ENCODE results near the gene EXOC1.
"Not testable (repeated sequence)": the region's sequence is repeated elsewhere in the genome, so short reads cannot be mapped to it uniquely, and the experiment has no call there.

EXOC1 gene

GRCh38 chr4:55932511-55932910 is 79.1 kb downstream of the EXOC1 start:
- Histone ChIP-seq H3K79me2 (ENCODE audit: insufficient read depth, low read length) (no peaks in the 10 kb centered on the region), H3F3A (ENCODE audit: insufficient read depth, low read length) (no peaks in the 10 kb centered on the region), H2AFZ (ENCODE audit: low read length) (no peak overlapping the region), H3K9ac (ENCODE audit: low read length) (no peak overlapping the region), H3K4me2 (ENCODE audit: low read length) (no peak overlapping the region), H3K27ac (ENCODE audit: low read depth, low read length, poor library complexity, severe bottlenecking) (no peak overlapping the region), H3K4me1 (ENCODE audit: insufficient read depth, low read length, severe bottlenecking) (no peaks in the 10 kb centered on the region), H3K9me2 (ENCODE audit: low read depth, low read length) (no peaks in the 10 kb centered on the region), H3K9me3 (ENCODE audit: low read length) (no peaks in the 10 kb centered on the region), H4K20me1 (ENCODE audit: insufficient read depth, low read length) (no peaks in the 10 kb centered on the region), H3K4me3 (ENCODE audit: low read depth, low read length, poor library complexity, severe bottlenecking) (no peak overlapping the region), H3K27me3 (ENCODE audit: insufficient read depth, low read length) (no peaks in the 10 kb centered on the region), H3K36me3 (ENCODE audit: insufficient read depth, low read length) (no peaks in the 10 kb centered on the region)
- TF ChIP-seq CTCF (IDR thresholded peaks at IDR 0.05; ENCODE audit: low read length) (no peak), EZH2 (IDR thresholded peaks at IDR 0.05; ENCODE audit: borderline replicate concordance, low read length) (no peak)

GRCh38 chr4:55933611-55934010 is 80.2 kb downstream of the EXOC1 start:
- Histone ChIP-seq H4K20me1 (ENCODE audit: insufficient read depth, low read length) (no peaks in the 10 kb centered on the region), H3F3A (ENCODE audit: insufficient read depth, low read length) (no peaks in the 10 kb centered on the region)

GRCh38 chr4:55935907-55936306 is 82.5 kb downstream of the EXOC1 start:
- H3K9me3 ChIP-seq (ENCODE audit: low read length); H3K36me3 ChIP-seq (ENCODE audit: insufficient read depth, low read length); H3K9ac ChIP-seq (ENCODE audit: low read length); H3K27me3 ChIP-seq (ENCODE audit: insufficient read depth, low read length); H3F3A ChIP-seq (ENCODE audit: insufficient read depth, low read length); H3K9me2 ChIP-seq (ENCODE audit: low read depth, low read length); H3K27ac ChIP-seq (ENCODE audit: low read depth, low read length, poor library complexity, severe bottlenecking); H3K4me2 ChIP-seq (ENCODE audit: low read length); H4K20me1 ChIP-seq (ENCODE audit: insufficient read depth, low read length); H2AFZ ChIP-seq (ENCODE audit: low read length); H3K79me2 ChIP-seq (ENCODE audit: insufficient read depth, low read length); H3K4me3 ChIP-seq (ENCODE audit: low read depth, low read length, poor library complexity, severe bottlenecking); H3K4me1 ChIP-seq (ENCODE audit: insufficient read depth, low read length, severe bottlenecking): not testable (repeated sequence)

More at GRCh38 chr4:55933611-55934010, 80.2 kb downstream of the EXOC1 start:
- no peak for TF ChIP-seq EZH2 (IDR thresholded peaks at IDR 0.05; ENCODE audit: borderline replicate concordance, low read length)
- TF ChIP-seq CTCF (IDR thresholded peaks at IDR 0.05; ENCODE audit: low read length), result no peak
- Histone ChIP-seq H2AFZ (ENCODE audit: low read length) (no peak overlapping the region), H3K4me1 (ENCODE audit: insufficient read depth, low read length, severe bottlenecking) (no peaks in the 10 kb centered on the region), H3K9ac (ENCODE audit: low read length) (no peak overlapping the region), H3K79me2 (ENCODE audit: insufficient read depth, low read length) (no peaks in the 10 kb centered on the region), H3K9me2 (ENCODE audit: low read depth, low read length) (no peaks in the 10 kb centered on the region), H3K4me2 (ENCODE audit: low read length) (no peak overlapping the region), H3K36me3 (ENCODE audit: insufficient read depth, low read length) (no peaks in the 10 kb centered on the region), H3K4me3 (ENCODE audit: low read depth, low read length, poor library complexity, severe bottlenecking) (no peak overlapping the region), H3K9me3 (ENCODE audit: low read length) (no peaks in the 10 kb centered on the region), H3K27ac (ENCODE audit: low read depth, low read length, poor library complexity, severe bottlenecking) (no peak overlapping the region), H3K27me3 (ENCODE audit: insufficient read depth, low read length) (no peaks in the 10 kb centered on the region)

DNA sequence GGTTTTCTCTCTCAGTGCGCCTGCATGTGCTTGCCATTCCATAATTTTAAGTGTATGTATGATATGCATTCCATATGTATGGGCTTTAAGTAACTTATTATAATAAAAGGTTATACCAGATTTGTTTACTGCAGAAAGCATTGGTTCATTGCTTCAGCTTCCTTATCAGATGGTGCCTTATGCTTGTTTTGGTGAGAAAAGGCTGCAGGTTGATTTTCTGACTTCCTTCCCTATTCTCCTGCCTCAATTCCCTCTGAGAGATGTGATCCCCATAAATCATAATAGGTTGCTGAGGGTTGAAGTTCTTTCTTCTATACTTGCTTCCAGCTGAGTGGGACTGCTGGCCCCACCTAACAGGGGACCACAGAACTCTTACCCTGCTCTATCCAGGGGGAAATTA is 85.0 kb downstream of the EXOC1 start:
- no peak overlapping the region for H2AFZ ChIP-seq (ENCODE audit: low read length)
- H3K4me2 ChIP-seq (ENCODE audit: low read length), result no peak overlapping the region
- no peaks in the 10 kb centered on the region for H3K4me1 ChIP-seq (ENCODE audit: insufficient read depth, low read length, severe bottlenecking)
- no peaks in the 10 kb centered on the region for H3K9me3 ChIP-seq (ENCODE audit: low read length)
- no peaks in the 10 kb centered on the region for H3K36me3 ChIP-seq (ENCODE audit: insufficient read depth, low read length)
- TF ChIP-seq EZH2 (IDR thresholded peaks at IDR 0.05; ENCODE audit: borderline replicate concordance, low read length) (no peak), CTCF (IDR thresholded peaks at IDR 0.05; ENCODE audit: low read length) (no peak)
- H3K79me2 ChIP-seq (ENCODE audit: insufficient read depth, low read length), result no peaks in the 10 kb centered on the region
- H3K4me3 ChIP-seq (ENCODE audit: low read depth, low read length, poor library complexity, severe bottlenecking), result no peak overlapping the region
- H3K9ac ChIP-seq (ENCODE audit: low read length), result no peak overlapping the region
- no peak overlapping the region for H3K27ac ChIP-seq (ENCODE audit: low read depth, low read length, poor library complexity, severe bottlenecking)
- H3F3A ChIP-seq (ENCODE audit: insufficient read depth, low read length), result no peaks in the 10 kb centered on the region
- no peaks in the 10 kb centered on the region for H4K20me1 ChIP-seq (ENCODE audit: insufficient read depth, low read length)
- no peaks in the 10 kb centered on the region for H3K9me2 ChIP-seq (ENCODE audit: low read depth, low read length)
- no peaks in the 10 kb centered on the region for H3K27me3 ChIP-seq (ENCODE audit: insufficient read depth, low read length)

Data from OCI-LY1 (cell line).